OCI-LY7 (cell line): ENCODE data around the gene LSAMP. TPM values are rescaled to one million over a fixed set of nuclear protein-coding genes. Genes with fewer than 3 reads are reported as not detected.

ENCODE experiments used
- BruUV-seq: library from RNA; stranded (reverse); fragments of 400-500 nt; replicated peaks from 2 replicates; lab custom pipeline; 2021; lab: Mats Ljungman, UMichigan
- CTCF ChIA-PET: fragments of 300-600 bp; sonication (Branson Sonifier 250); formaldehyde crosslinking; loops from one replicate; lab custom pipeline; 2022; ENCODE audit warnings: antibody characterized with exemption; ENCODE audit not compliant: unreplicated experiment; lab: Charles Lee
- POLR2A ChIA-PET: fragments of 300-600 bp; sonication (Branson Sonifier 250); formaldehyde crosslinking; loops from one replicate; lab custom pipeline; 2022; ENCODE audit warnings: antibody characterized with exemption; lab: Charles Lee
- DNase-seq: peaks from one replicate; pipeline ENCODE4 v3.0.0-alpha.2; 2015; ENCODE audit warnings: low spot score
- H2AFZ ChIP-seq: fragments of 200-600 bp; sonication (generic), shearing (Covaris generic); 2 replicates; pipeline ENCODE4 v1.6.1; 2014; ENCODE audit warnings: mild to moderate bottlenecking, antibody characterized with exemption, low read length, moderate library complexity
- H3K27ac ChIP-seq: fragments of 200-600 bp; sonication (generic); 2 replicates; pipeline ENCODE4 v1.5.1; 2014; ENCODE audit warnings: mixed run types, low read depth, mild to moderate bottlenecking, moderate library complexity, low read length, inconsistent platforms; ENCODE audit not compliant: poor library complexity, severe bottlenecking
- H3K36me3 ChIP-seq: fragments of 200-600 bp; sonication (generic); 2 replicates; pipeline ENCODE4 v1.6.1; 2014; ENCODE audit warnings: mild to moderate bottlenecking, antibody characterized with exemption, low read length, moderate library complexity, mixed read lengths; ENCODE audit not compliant: insufficient read depth
- H3K4me1 ChIP-seq: fragments of 200-600 bp; sonication (generic); 2 replicates; pipeline ENCODE4 v1.5.1; 2014; ENCODE audit warnings: mild to moderate bottlenecking, low read length; ENCODE audit not compliant: insufficient read depth, poor library complexity, severe bottlenecking
- H3K4me2 ChIP-seq: fragments of 200-600 bp; sonication (generic); 2 replicates; pipeline ENCODE4 v1.6.1; 2014; ENCODE audit warnings: mild to moderate bottlenecking, low read length
- H3K4me3 ChIP-seq: fragments of 200-600 bp; sonication (generic); 2 replicates; pipeline ENCODE4 v1.5.1; 2014; ENCODE audit warnings: mild to moderate bottlenecking, low read depth, low read length; ENCODE audit not compliant: poor library complexity, severe bottlenecking
- H3K79me2 ChIP-seq: fragments of 200-600 bp; sonication (generic); 2 replicates; pipeline ENCODE4 v1.6.1; 2016; ENCODE audit warnings: low read depth, mild to moderate bottlenecking, low read length, moderate library complexity, mixed read lengths; ENCODE audit not compliant: insufficient read depth
- H3K9me2 ChIP-seq: fragments of 200-600 bp; sonication (generic); 2 replicates; pipeline ENCODE4 v1.6.1; 2016; ENCODE audit warnings: mild to moderate bottlenecking, low read length, mixed read lengths; ENCODE audit not compliant: insufficient read depth
- H3K9me3 ChIP-seq: fragments of 200-600 bp; sonication (generic); 2 replicates; pipeline ENCODE4 v1.6.1; 2014; ENCODE audit warnings: mild to moderate bottlenecking, mixed run types, low read length, mixed read lengths
- H4K20me1 ChIP-seq: fragments of 200-600 bp; sonication (generic); 2 replicates; pipeline ENCODE4 v1.6.1; 2014; ENCODE audit warnings: mild to moderate bottlenecking, antibody characterized with exemption, low read length, moderate library complexity, mixed read lengths; ENCODE audit not compliant: insufficient read depth
- EZH2phosphoT487 ChIP-seq: fragments of 200-600 bp; sonication (generic); IDR thresholded peaks from 2 replicates; pipeline ENCODE4 v1.6.1; 2018; ENCODE audit warnings: low read depth, borderline replicate concordance, mild to moderate bottlenecking, mixed run types, antibody characterized with exemption, low read length, moderate library complexity, mixed read lengths
- intact Hi-C: fragments of 100-400 bp; cut with micrococcal nuclease; formaldehyde crosslinking; loops from one replicate; pipeline ENCODE4 v1.10.0; 2022; ENCODE audit not compliant: unreplicated experiment
- total RNA-seq, 2 experiments: library from RNA; depleted of rRNA in 1 of 2; stranded (reverse); fragments of >200 nt in 1 of 2; shearing (Covaris generic) in 1 of 2; gene quantifications; 2 replicates each; pipeline ENCODE4 v1.2.3, GENCODE V29; 2014 to 2022
- TF ChIP-seq, protein P1 (sequence below): fragments of 200-600 bp; sonication (generic); conservative IDR thresholded peaks from 2 replicates; pipeline ENCODE4 v1.5.1; 2014; ENCODE audit warnings: mild to moderate bottlenecking, antibody characterized with exemption, low read length, moderate library complexity, mixed read lengths

LSAMP gene
- total RNA-seq, 2 experiments from 2014 or later = 1.4 TPM; not detected in 1

- Histone ChIP-seq H4K20me1 (no peaks in the 10 kb centered on the region), H3K9me3 (no peaks in the 10 kb centered on the region), H3K4me2 (no peak overlapping the region), H3K79me2 (no peaks in the 10 kb centered on the region), H2AFZ (no peak overlapping the region), H3K36me3 (no peaks in the 10 kb centered on the region), H3K4me1 (no peaks in the 10 kb centered on the region), H3K27ac (no peak overlapping the region), H3K4me3 (no peak overlapping the region), H3K9me2 (no peaks in the 10 kb centered on the region)
- no peak for DNase-seq
- CTCF ChIA-PET = no interaction called here
- POLR2A ChIA-PET = no interaction called here
- intact Hi-C loops = loop anchor here (10.0 kb wide), 1 partner anchor 1054 kb away; no protein-coding TSS in a partner anchor
- BruUV-seq = no TSS peak
- no peak for TF ChIP-seq EZH2phosphoT487
- TF ChIP-seq, protein P1, sequence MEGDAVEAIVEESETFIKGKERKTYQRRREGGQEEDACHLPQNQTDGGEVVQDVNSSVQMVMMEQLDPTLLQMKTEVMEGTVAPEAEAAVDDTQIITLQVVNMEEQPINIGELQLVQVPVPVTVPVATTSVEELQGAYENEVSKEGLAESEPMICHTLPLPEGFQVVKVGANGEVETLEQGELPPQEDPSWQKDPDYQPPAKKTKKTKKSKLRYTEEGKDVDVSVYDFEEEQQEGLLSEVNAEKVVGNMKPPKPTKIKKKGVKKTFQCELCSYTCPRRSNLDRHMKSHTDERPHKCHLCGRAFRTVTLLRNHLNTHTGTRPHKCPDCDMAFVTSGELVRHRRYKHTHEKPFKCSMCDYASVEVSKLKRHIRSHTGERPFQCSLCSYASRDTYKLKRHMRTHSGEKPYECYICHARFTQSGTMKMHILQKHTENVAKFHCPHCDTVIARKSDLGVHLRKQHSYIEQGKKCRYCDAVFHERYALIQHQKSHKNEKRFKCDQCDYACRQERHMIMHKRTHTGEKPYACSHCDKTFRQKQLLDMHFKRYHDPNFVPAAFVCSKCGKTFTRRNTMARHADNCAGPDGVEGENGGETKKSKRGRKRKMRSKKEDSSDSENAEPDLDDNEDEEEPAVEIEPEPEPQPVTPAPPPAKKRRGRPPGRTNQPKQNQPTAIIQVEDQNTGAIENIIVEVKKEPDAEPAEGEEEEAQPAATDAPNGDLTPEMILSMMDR = no peak
Measured at GRCh38 chr3:116408473-116408872, 36.8 kb downstream of the LSAMP start.

GRCh38 chr3:116405231-116405630 lies 40.1 kb downstream of the LSAMP start:
- Histone ChIP-seq H2AFZ (no peak overlapping the region), H3K79me2 (no peaks in the 10 kb centered on the region), H3K36me3 (no peaks in the 10 kb centered on the region), H3K9me3 (no peaks in the 10 kb centered on the region), H3K4me1 (no peaks in the 10 kb centered on the region), H3K4me2 (no peak overlapping the region), H3K4me3 (no peak overlapping the region), H3K9me2 (no peaks in the 10 kb centered on the region), H4K20me1 (no peaks in the 10 kb centered on the region), H3K27ac (no peak overlapping the region)
- intact Hi-C loops = loop anchor here (10.0 kb wide), 1 partner anchor 1050 kb away; no protein-coding TSS in a partner anchor
- no TSS peak for BruUV-seq
- CTCF ChIA-PET = no interaction called here
- no peak for TF ChIP-seq EZH2phosphoT487
- TF ChIP-seq, protein P1 = no peak
- DNase-seq = no peak
- POLR2A ChIA-PET = no interaction called here

DNA sequence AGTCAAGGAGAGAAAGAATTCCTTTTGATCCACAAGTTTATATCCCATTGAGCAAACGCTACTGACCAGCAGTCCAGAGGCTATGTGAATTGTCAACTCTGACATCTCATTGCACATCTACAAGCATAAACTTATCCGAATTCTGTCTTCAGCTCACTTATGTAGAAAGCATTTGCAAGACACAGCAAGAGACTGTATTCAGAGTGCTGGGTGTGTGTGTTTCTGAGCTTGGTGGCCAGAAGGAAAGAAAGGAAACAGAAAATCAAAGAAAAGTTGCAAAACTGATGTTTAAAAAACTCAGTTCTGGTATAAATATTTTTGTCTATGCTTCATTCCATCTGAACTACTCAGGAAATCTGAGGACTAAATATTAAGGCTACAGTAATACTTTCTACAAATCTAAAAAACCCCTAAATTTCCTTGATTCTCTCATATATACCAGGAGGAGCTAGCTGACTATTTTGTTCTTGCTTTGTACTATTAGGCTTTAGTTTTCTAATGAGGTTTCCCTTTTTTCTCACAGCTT lies 45.5 kb downstream of the LSAMP start:
- ChIA-PET CTCF (no interaction called here), POLR2A (no interaction called here)
- DNase-seq = no peak
- no peaks in the 10 kb centered on the region for H3K36me3 ChIP-seq
- H3K4me2 ChIP-seq = no peak overlapping the region
- H4K20me1 ChIP-seq = no peaks in the 10 kb centered on the region
- no peak overlapping the region for H2AFZ ChIP-seq
- H3K9me2 ChIP-seq = no peaks in the 10 kb centered on the region
- no peak for TF ChIP-seq EZH2phosphoT487
- TF ChIP-seq, protein P1 = no peak
- H3K4me1 ChIP-seq = no peaks in the 10 kb centered on the region
- intact Hi-C loops = loop anchor here (10.0 kb wide), 1 partner anchor 1045 kb away; no protein-coding TSS in a partner anchor
- no peaks in the 10 kb centered on the region for H3K79me2 ChIP-seq
- H3K27ac ChIP-seq = no peak overlapping the region
- BruUV-seq = no TSS peak
- H3K9me3 ChIP-seq = no peaks in the 10 kb centered on the region
- no peak overlapping the region for H3K4me3 ChIP-seq
